Natural killer cell treated with Interleukin-12 subunit alpha and Interleukin-12 subunit beta and Interleukin-15 and Interleukin-18, amount 100 ng/mL, for 72 hours (primary cell): ENCODE measurements around the gene HS3ST6. TPM values are rescaled to one million over a fixed set of nuclear protein-coding genes. Genes with fewer than 3 reads are reported as not detected.
"Not testable (repeated sequence)": the region's sequence is repeated elsewhere in the genome, so short reads cannot be mapped to it uniquely, and the experiment has no call there.

ENCODE experiments used
- ATAC-seq, 2 donors: fragments of 150-1000 bp; cut with Tn5 transposase in 1 of 2; sonication (Bioruptor Pico), chemical (Tn5 transposase) in 1 of 2; 2 replicates each; pipeline ENCODE4 v1.10.0; 2021
- DNase-seq: peaks from one replicate; pipeline ENCODE4 v3.0.0; 2022; ENCODE audit warnings: low spot score
- H3K27ac Mint-ChIP-seq, 2 donors: 1 replicate in 1 of 2; 2 replicates in 1 of 2; pipeline ENCODE4 v1.8.0; 2022; ENCODE audit warnings: mixed read lengths in 2 of 2, mild to moderate bottlenecking in 1 of 2, moderate library complexity in 1 of 2
- H3K27me3 Mint-ChIP-seq, 2 donors: 1 replicate in 1 of 2; 2 replicates in 1 of 2; pipeline ENCODE4 v1.8.0; 2022; ENCODE audit warnings: mixed read lengths in 2 of 2
- H3K36me3 Mint-ChIP-seq: one replicate; pipeline ENCODE4 v1.8.0; 2022; ENCODE audit warnings: mixed read lengths
- H3K4me1 Mint-ChIP-seq, 2 donors: 1 replicate in 1 of 2; 2 replicates in 1 of 2; pipeline ENCODE4 v1.8.0; 2022; ENCODE audit warnings: low read depth in 2 of 2, mixed read lengths in 2 of 2, mild to moderate bottlenecking in 1 of 2
- H3K4me3 Mint-ChIP-seq: one replicate; pipeline ENCODE4 v1.8.0; 2022; ENCODE audit warnings: mixed read lengths
- H3K9me3 Mint-ChIP-seq: 2 replicates; pipeline ENCODE4 v1.8.0; 2022; ENCODE audit warnings: mixed read lengths
- total RNA-seq, 2 donors: library from RNA; stranded (reverse); gene quantifications; one replicate each; pipeline ENCODE4 v1.2.3, GENCODE V29; 2022

Gene HS3ST6
- total RNA-seq: not detected

DNA sequence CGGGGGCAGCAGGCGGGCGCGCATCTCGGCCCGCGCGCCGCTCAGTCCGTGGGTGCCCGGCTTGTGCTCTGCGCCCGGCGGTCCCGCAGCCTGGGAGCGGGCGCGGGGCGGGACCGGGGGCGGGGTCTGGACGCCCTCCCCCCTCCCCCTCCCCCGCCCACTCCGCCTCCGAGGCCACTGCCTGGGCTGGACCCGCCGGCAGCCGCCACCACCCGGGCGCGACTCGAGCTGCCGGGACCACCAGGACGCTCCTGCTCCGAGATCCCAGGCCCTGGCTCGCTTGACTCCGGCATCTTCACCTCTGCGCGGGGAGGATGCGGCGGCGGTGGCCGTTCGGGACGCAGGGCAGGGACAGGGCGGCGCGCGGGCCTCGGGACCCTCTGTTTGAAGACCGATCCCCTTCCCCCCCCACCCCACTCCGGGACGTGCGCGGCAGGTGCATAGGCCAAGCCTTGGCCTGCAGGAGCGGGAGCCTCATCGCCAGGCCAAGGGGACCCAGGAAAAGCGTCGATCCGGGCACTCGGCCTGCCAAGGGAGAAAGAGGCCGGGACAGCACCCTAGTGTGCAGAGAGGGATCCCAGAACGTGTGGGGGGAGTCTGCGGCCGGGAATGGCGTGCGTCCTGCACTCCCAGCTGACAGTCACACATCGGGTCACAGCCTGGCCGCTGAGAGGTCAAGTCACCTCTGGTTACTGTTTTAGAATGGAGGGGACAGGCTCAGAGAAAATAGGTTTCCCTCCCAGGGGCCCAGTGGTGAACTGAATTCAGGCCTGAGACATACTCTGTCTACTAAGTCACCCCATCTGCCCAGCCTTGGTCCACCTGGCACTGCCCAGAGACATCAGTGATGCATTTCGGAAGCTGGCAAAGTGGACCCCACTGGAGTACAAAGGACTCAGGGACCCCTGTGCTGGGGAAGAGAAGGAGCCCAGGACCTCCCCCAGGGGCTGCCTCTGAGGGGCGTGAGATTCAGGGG is at the start of gene HS3ST6:
Gene HS3ST6 (minus strand): TSS at position 65 of the 976 bp plus-strand sequence. CDS start 92 bp downstream, outside the sequence.
- DNase-seq (no peak), ATAC-seq (no peak)
- Mint-ChIP-seq H3K27ac (no peak within 1 kb of the TSS), H3K9me3 (no peaks in the 10 kb centered on the region), H3K27me3 (peaks cover 42 to 49% of the 10 kb centered on the region in 2 donors), H3K4me1 (no peaks in the 10 kb centered on the region), H3K36me3 (no peaks in the 10 kb centered on the region), H3K4me3 (no peak within 1 kb of the TSS)

GRCh38 chr16:1966460-1966859 is 48.2 kb upstream of the HS3ST6 start, which contains the start of gene RNF151:
TSS of gene RNF151 (plus strand) at chr16:1966856. CDS start at chr16:1966882, 26 bp downstream.
- DNase-seq (no peak), ATAC-seq (no peak)
- Mint-ChIP-seq H3K9me3 (no peaks in the 10 kb centered on the region), H3K36me3 (peaks cover 15% of the 10 kb centered on the region), H3K4me3 (peak within 1 kb of the TSS; percentile 100), H3K4me1 (peaks cover 22 to 28% of the 10 kb centered on the region in 2 donors), H3K27ac (peak within 1 kb of the TSS; percentile 94 to 95), H3K27me3 (no peaks in the 10 kb centered on the region)

DNA sequence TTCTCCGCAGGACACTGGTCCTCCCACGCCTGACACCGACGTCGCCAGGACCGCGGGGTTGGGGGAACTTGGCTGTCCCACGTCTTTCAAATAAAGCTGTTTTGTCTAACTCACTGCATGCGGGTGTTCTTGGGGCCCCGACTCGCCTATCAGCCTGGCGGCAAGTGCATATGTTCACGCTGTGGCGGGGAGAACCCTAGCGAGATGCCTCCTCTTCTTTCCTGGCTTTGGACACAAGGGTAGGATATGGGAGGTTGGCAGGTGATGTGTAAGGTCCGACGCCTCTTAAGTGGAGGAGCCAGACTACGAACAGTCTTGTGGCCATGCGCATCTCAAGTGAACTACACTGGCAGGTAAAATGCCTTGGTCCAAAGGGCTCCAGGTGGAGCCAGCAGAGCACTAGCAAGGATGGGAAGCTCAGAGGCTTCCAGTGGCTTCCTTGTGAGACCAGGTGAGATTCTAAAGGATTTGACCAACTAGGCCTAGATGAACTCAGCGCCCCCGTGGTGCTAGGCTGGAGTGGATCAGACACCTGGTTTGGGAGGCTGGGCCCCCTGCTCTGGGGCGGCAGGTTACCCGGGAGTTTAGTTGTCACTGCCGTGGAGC is 47.3 kb upstream of the HS3ST6 start:
- Mint-ChIP-seq H3K4me1 (peaks cover 23 to 30% of the 10 kb centered on the region in 2 donors), H3K4me3 (peak overlapping the region; percentile 100), H3K27me3 (no peaks in the 10 kb centered on the region), H3K9me3 (no peaks in the 10 kb centered on the region), H3K27ac (peak overlapping the region; percentile 94 to 95), H3K36me3 (peaks cover 19% of the 10 kb centered on the region)
- no peak for DNase-seq
- ATAC-seq: no peak

DNA sequence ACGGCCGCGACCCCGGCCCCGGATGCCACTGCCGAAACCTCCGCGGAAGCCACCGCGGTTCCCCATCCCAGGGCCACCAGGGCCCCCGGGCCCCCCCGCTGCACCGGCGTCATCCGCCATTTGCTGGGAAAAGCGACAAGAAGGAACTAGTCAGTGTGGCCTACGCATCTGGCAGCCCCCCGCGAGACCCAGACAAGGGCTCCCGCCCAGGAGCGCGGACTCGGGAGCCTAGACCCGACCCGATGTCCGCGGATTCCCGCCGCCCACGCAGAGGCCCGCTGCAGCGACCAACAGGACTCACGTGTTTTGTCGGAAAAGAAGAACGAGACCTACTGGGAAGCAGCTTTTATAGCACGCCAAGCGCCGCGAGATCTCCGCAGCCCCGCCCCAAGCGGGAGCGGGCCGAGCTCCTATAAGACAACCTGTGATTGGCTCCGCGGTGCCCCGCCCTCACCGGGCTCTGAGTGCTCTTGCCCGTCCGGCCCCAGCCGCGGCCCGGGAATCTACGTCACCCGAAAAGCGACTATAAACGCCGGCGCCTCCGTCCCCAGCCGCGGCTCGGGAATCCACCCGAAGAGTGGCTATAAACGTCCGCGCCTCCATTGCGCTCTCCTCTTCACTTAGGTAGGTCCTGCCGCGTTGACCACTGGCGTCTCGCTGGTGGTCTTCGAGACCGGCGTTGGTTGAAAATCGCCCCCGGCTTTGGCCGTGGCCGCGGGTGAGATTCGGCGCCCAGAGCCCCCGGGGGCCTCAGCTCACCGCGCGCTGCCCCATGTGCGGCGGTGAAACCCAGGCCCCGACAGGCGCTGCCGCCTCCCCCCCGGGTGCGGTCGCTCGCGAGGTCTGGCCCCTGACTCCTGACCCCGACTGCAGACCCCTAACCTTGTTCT is 46.5 kb upstream of the HS3ST6 start, which contains the start of gene RPS2:
Gene RPS2 (minus strand): TSS at position 321 of the 890 bp plus-strand sequence. CDS start 201 bp downstream, at position 120.
- Mint-ChIP-seq H3K27ac (peak within 1 kb of the TSS; percentile 94 to 95), H3K27me3 (no peaks in the 10 kb centered on the region), H3K36me3 (peaks cover 19% of the 10 kb centered on the region), H3K4me3 (peak within 1 kb of the TSS; percentile 100), H3K4me1 (peaks cover 28 to 36% of the 10 kb centered on the region in 2 donors), H3K9me3 (no peaks in the 10 kb centered on the region)
- ATAC-seq: peak; percentile 93 to 98
- peak; percentile 99 for DNase-seq

DNA sequence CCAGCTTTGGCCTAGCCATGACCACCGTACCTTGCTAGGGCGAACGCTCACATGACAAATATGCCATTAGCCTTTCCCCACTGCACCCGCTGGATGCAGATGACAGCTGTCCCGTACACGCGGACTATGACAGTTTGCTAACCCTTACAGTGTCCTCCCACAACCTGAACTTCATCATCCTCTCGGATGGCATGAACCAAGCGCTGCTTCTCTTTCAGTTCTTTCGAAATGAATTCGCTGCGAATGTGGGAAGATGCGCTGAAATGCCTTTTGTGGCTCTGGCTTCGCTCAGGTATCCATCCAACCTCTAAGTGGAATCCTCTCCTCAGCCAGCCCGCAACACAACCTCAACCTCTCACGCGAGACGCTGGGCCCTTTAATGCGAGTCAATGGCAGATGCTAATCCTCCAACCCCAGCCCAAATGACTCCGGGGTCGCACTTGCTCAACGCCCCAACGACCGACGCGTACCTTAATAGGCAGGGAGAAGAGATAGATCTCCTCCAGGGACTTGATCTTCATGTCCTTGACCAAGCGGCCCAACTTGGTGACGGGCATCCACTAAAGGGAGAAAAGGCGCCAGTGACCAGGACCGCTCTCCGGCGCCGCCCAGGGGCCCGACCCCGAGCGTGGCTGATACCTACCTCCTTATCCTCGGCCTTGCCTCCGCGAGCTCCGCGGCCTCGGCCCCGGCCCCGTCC is 45.7 kb upstream of the HS3ST6 start:
- H3K9me3 Mint-ChIP-seq: no peaks in the 10 kb centered on the region
- DNase-seq: no peak

GRCh38 chr16:1962161-1963153 is 44.2 kb upstream of the HS3ST6 start:
- Mint-ChIP-seq H3K4me3 (peak overlapping the region; percentile 100), H3K4me1 (peaks cover 28 to 41% of the 10 kb centered on the region in 2 donors), H3K36me3 (peaks cover 19% of the 10 kb centered on the region), H3K27ac (peak overlapping the region; percentile 94 to 95)
- not testable (repeated sequence) for ATAC-seq, H3K9me3 Mint-ChIP-seq, DNase-seq, H3K27me3 Mint-ChIP-seq

More for the DNA sequence above, 45.7 kb upstream of the HS3ST6 start:
- Mint-ChIP-seq H3K36me3 (peaks cover 19% of the 10 kb centered on the region), H3K27ac (peak overlapping the region; percentile 94 to 95), H3K4me1 (peaks cover 28 to 41% of the 10 kb centered on the region in 2 donors), H3K4me3 (peak overlapping the region; percentile 100), H3K27me3 (no peaks in the 10 kb centered on the region)
- peak; percentile 3 to 7 for ATAC-seq

DNA sequence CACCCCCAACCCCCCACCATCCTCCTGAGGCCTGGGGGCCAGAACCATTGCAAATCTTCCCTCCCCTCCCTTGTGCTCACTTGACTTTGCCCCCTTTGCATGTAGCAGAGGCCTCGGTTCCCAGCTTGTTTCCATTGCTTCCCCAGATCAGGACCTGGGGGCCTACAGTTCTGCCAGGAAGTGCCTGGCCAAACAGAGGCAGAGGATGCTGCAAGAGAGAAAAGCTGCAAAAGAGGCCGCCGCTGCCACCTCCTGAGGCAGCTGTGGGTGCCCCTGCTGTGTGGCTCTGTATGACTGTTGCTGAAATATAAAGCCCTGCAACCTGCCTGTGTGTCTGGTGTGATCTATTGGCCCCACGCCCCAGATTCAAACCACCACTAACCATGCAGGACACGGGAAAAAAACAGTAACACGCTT is 43.4 kb upstream of the HS3ST6 start:
- peaks cover 19% of the 10 kb centered on the region for H3K36me3 Mint-ChIP-seq
- H3K27ac Mint-ChIP-seq: peak overlapping the region; percentile 94 to 95
- peak overlapping the region; percentile 100 for H3K4me3 Mint-ChIP-seq
- no peaks in the 10 kb centered on the region for H3K9me3 Mint-ChIP-seq
- no peaks in the 10 kb centered on the region for H3K27me3 Mint-ChIP-seq
- H3K4me1 Mint-ChIP-seq: peaks cover 28 to 41% of the 10 kb centered on the region in 2 donors
- DNase-seq: no peak
- no peak for ATAC-seq

DNA sequence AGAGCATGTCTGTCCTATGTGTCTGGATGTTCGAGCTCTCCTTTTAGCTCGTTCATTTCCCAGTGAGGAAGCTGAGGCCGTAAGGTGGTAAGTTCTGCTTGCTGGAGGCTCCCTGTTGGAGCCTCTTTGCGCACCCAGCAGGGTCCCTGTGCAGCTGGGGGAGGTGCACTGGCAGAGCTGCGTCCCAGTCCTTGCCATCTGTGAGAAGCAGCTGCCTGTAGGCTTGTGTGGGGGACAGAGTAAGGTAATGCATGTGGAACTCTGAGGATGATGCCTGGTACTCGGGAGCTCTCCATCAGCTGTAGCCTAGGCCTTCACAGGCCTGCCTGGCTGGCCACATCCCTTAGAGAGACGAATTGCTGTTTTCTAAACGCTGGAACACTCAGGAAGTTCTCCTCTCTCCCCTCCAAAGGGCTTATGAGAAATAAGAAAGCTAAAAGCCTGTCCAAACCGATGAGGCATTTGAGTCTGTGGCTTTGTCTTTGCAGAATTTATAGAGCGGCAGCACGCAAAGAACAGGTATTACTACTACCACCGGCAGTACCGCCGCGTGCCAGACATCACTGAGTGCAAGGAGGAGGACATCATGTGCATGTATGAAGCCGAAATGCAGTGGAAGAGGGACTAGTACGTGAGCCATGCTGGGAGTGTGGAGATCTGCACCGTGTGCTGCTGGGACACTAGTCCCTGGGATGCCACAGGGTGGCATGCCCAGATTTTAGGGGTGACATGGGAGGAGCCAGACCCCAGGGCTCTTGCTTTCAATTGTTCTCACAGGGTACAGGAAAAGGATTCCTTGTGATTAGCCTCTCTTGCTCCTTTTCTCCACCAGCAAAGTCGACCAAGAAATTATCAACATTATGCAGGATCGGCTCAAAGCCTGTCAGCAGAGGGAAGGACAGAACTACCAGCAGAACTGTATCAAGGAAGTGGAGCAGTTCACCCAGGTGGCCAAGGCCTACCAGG is 42.7 kb upstream of the HS3ST6 start:
- H3K4me1 Mint-ChIP-seq: peaks cover 28 to 41% of the 10 kb centered on the region in 2 donors
- H3K27me3 Mint-ChIP-seq: no peaks in the 10 kb centered on the region
- H3K27ac Mint-ChIP-seq: peak overlapping the region; percentile 89 to 94
- peak overlapping the region; percentile 100 for H3K4me3 Mint-ChIP-seq
- DNase-seq (no peak), ATAC-seq (peak in 1 of 2 donors; percentile 2)
- H3K36me3 Mint-ChIP-seq: peaks cover 19% of the 10 kb centered on the region
- no peaks in the 10 kb centered on the region for H3K9me3 Mint-ChIP-seq

GRCh38 chr16:1959269-1960039 is 41.2 kb upstream of the HS3ST6 start, which contains the start of gene NDUFB10:
TSS of gene NDUFB10 (plus strand) at chr16:1959538. CDS start at chr16:1959625, 87 bp downstream.
- peaks cover 19% of the 10 kb centered on the region for H3K36me3 Mint-ChIP-seq
- H3K4me1 Mint-ChIP-seq: peaks cover 28 to 32% of the 10 kb centered on the region in 2 donors
- ATAC-seq (peak; percentile 89 to 96), DNase-seq (peak; percentile 95)
- no peaks in the 10 kb centered on the region for H3K9me3 Mint-ChIP-seq
- peak within 1 kb of the TSS; percentile 89 to 94 for H3K27ac Mint-ChIP-seq
- H3K27me3 Mint-ChIP-seq: no peaks in the 10 kb centered on the region
- H3K4me3 Mint-ChIP-seq: peak within 1 kb of the TSS; percentile 100

- H3K36me3 Mint-ChIP-seq: peaks cover 16% of the 10 kb centered on the region
- peaks cover 24 to 27% of the 10 kb centered on the region in 2 donors for H3K4me1 Mint-ChIP-seq
- H3K27me3 Mint-ChIP-seq: no peaks in the 10 kb centered on the region
- H3K9me3 Mint-ChIP-seq: no peaks in the 10 kb centered on the region
- H3K27ac Mint-ChIP-seq: peak overlapping the region in 1 of 2 donors; percentile 94
- ATAC-seq (peak in 1 of 2 donors; percentile 1), DNase-seq (no peak)
- H3K4me3 Mint-ChIP-seq: peak overlapping the region; percentile 100
Observed at GRCh38 chr16:1958715-1959268, 40.6 kb upstream of the HS3ST6 start.
